ENCODE measurements around the gene IL11. TPM values are rescaled to one million over a fixed set of nuclear protein-coding genes. Genes with fewer than 3 reads are reported as not detected.
A peak's percentile ranks its signal among the peaks of the same experiment; 100 is the strongest.

The IL11 gene
- total and polyA plus RNA-seq, 4 donors = 0.26 to 0.74 (median 0.41) TPM; not detected in 1

- DNase-seq (peak in 1 of 3 donors; percentile 27), ATAC-seq (ENCODE audit: insufficient read depth, low FRiP score) (no peak)
- WGBS, 2 donors = 2 to 3% methylated on average over 32 to 59 of the region's 59 CpGs
- H3K4me1 ChIP-seq (ENCODE audit: control insufficient read depth in 5 of 5, insufficient read depth in 5 of 5, low read length in 5 of 5) = peaks cover 0 to 21% (median 10%) of the 10 kb centered on the region in 5 donors
- no peak for TF ChIP-seq CTCF (IDR thresholded peaks at IDR 0.05; ENCODE audit: control extremely low read depth, extremely low read depth)
- no peak overlapping the region for H3K27ac ChIP-seq (ENCODE audit: low read depth in 1 of 2, low read length in 1 of 2)
- no peak overlapping the region for H3K4me3 ChIP-seq
- H3K9ac ChIP-seq (ENCODE audit: insufficient read depth in 1 of 2, low read length in 2 of 2) = no peak overlapping the region
- H3K27me3 ChIP-seq (ENCODE audit: control insufficient read depth in 3 of 3, insufficient read depth in 3 of 3, low read length in 2 of 3) = peaks cover 4 to 31% (median 11%) of the 10 kb centered on the region in 3 donors
- H3K9me3 ChIP-seq (ENCODE audit: control insufficient read depth in 4 of 4, insufficient read depth in 3 of 4, low read length in 3 of 4) = peaks cover 0 to 4% (median 0%) of the 10 kb centered on the region in 4 donors
- H3K36me3 ChIP-seq (ENCODE audit: control insufficient read depth in 4 of 4, insufficient read depth in 4 of 4, low read length in 4 of 4) = no peaks in the 10 kb centered on the region
These were observed 484 bp downstream of the IL11 start for GRCh38 chr19:55369653-55370304.

GRCh38 chr19:55368701-55369563 is 1.3 kb downstream of the IL11 start:
- Histone ChIP-seq H3K36me3 (ENCODE audit: control insufficient read depth in 4 of 4, insufficient read depth in 4 of 4, low read length in 4 of 4) (no peaks in the 10 kb centered on the region), H3K27ac (ENCODE audit: low read depth in 1 of 2, low read length in 1 of 2) (no peak overlapping the region), H3K9ac (ENCODE audit: insufficient read depth in 1 of 2, low read length in 2 of 2) (no peak overlapping the region), H3K4me3 (no peak overlapping the region), H3K9me3 (ENCODE audit: control insufficient read depth in 4 of 4, insufficient read depth in 3 of 4, low read length in 3 of 4) (peaks cover 0 to 4% (median 0%) of the 10 kb centered on the region in 4 donors), H3K4me1 (ENCODE audit: control insufficient read depth in 5 of 5, insufficient read depth in 5 of 5, low read length in 5 of 5) (peaks cover 0 to 15% (median 8%) of the 10 kb centered on the region in 5 donors), H3K27me3 (ENCODE audit: control insufficient read depth in 3 of 3, insufficient read depth in 3 of 3, low read length in 2 of 3) (peaks cover 4 to 31% (median 11%) of the 10 kb centered on the region in 3 donors)
- 9 to 20% methylated on average over 32 to 54 of the region's 54 CpGs for WGBS, 2 donors
- DNase-seq = no peak
- no peak for TF ChIP-seq CTCF (IDR thresholded peaks at IDR 0.05; ENCODE audit: control extremely low read depth, extremely low read depth)
- ATAC-seq (ENCODE audit: insufficient read depth, low FRiP score) = peak; percentile 41

- Histone ChIP-seq H3K27me3 (ENCODE audit: control insufficient read depth in 3 of 3, insufficient read depth in 3 of 3, low read length in 2 of 3) (peaks cover 4 to 31% (median 11%) of the 10 kb centered on the region in 3 donors), H3K36me3 (ENCODE audit: control insufficient read depth in 4 of 4, insufficient read depth in 4 of 4, low read length in 4 of 4) (no peaks in the 10 kb centered on the region), H3K4me3 (no peak overlapping the region), H3K9ac (ENCODE audit: insufficient read depth in 1 of 2, low read length in 2 of 2) (no peak overlapping the region), H3K4me1 (ENCODE audit: control insufficient read depth in 5 of 5, insufficient read depth in 5 of 5, low read length in 5 of 5) (peaks cover 0 to 11% (median 6%) of the 10 kb centered on the region in 5 donors), H3K27ac (ENCODE audit: low read depth in 1 of 2, low read length in 1 of 2) (no peak overlapping the region), H3K9me3 (ENCODE audit: control insufficient read depth in 4 of 4, insufficient read depth in 3 of 4, low read length in 3 of 4) (peaks cover 0 to 4% (median 0%) of the 10 kb centered on the region in 4 donors)
- WGBS, 2 donors = 89 to 90% methylated on average over 16 of the region's 16 CpGs
- DNase-seq (no peak), ATAC-seq (ENCODE audit: insufficient read depth, low FRiP score) (no peak)
- no peak for TF ChIP-seq CTCF (IDR thresholded peaks at IDR 0.05; ENCODE audit: control extremely low read depth, extremely low read depth)
These were observed 2.2 kb downstream of the IL11 start for GRCh38 chr19:55368106-55368505.
